Glutamatergic neuron (in vitro differentiated cells): ENCODE measurements around the gene FBN2. TPM values are rescaled to one million over a fixed set of nuclear protein-coding genes. Genes with fewer than 3 reads are reported as not detected.

Experiments
- DNase-seq: peaks from one replicate; pipeline ENCODE4 v3.0.0; 2022
- H3K27ac Mint-ChIP-seq: one replicate; pipeline ENCODE4 v1.8.0; 2020; ENCODE audit warnings: mild to moderate bottlenecking, mixed read lengths, inconsistent platforms; ENCODE audit not compliant: unreplicated experiment
- H3K27me3 Mint-ChIP-seq: one replicate; pipeline ENCODE4 v1.8.0; 2020; ENCODE audit warnings: mild to moderate bottlenecking, moderate library complexity, mixed read lengths, inconsistent platforms; ENCODE audit not compliant: unreplicated experiment
- H3K36me3 Mint-ChIP-seq: one replicate; pipeline ENCODE4 v1.8.0; 2020; ENCODE audit warnings: mild to moderate bottlenecking, mixed read lengths, inconsistent platforms; ENCODE audit not compliant: unreplicated experiment
- H3K4me1 Mint-ChIP-seq: one replicate; pipeline ENCODE4 v1.8.0; 2020; ENCODE audit warnings: mild to moderate bottlenecking, low read depth, mixed read lengths, inconsistent platforms; ENCODE audit not compliant: unreplicated experiment
- H3K4me3 Mint-ChIP-seq: one replicate; pipeline ENCODE4 v1.8.0; 2020; ENCODE audit warnings: mild to moderate bottlenecking, mixed read lengths, inconsistent platforms; ENCODE audit not compliant: unreplicated experiment
- H3K9me3 Mint-ChIP-seq: one replicate; pipeline ENCODE4 v1.8.0; 2020; ENCODE audit warnings: mild to moderate bottlenecking, moderate library complexity, mixed read lengths, inconsistent platforms; ENCODE audit not compliant: unreplicated experiment
- long read RNA-seq: library from polyadenylated mRNA; unstranded; transcript quantifications from one replicate; pipeline ENCODE4 v2.0.0, GENCODE V29; 2020; ENCODE audit not compliant: unreplicated experiment
- total RNA-seq: library from RNA; stranded (reverse); fragmentation: NEBNext Ultra II Directional; extraction: Animal tissue kit (Norgen Biotek cat#: 25700); gene quantifications from one replicate; pipeline ENCODE4 v1.2.1, GENCODE V29; 2021; ENCODE audit not compliant: unreplicated experiment
- TF ChIP-seq, protein P1 (sequence below): fragments of 200-600 bp; sonication (generic); IDR thresholded peaks from one replicate; pipeline ENCODE4 v1.5.0; 2021; ENCODE audit not compliant: partially characterized antibody, unreplicated experiment

Gene FBN2
- 0.86 TPM for total RNA-seq
- long read RNA-seq: 0 reads

DNA sequence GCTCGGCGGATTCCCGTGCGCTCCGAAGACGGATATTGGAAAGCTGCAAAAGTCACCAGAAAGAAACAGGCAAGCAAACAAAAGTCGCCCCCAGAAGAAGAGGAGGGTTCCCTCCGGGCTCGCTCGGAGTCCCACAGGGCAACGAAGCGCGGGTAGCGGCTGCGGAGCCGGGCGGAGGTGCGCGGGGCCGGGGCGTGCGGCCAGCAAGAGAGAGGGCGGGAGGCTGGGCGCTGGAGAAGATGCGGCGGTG, at the start of gene FBN2:
TSS of gene FBN2 (minus strand) at position 246 of the 250 bp plus-strand sequence. CDS start 642 bp downstream, outside the sequence.
- Mint-ChIP-seq H3K36me3 (no peaks in the 10 kb centered on the region), H3K27ac (no peak within 1 kb of the TSS), H3K27me3 (peaks cover 9% of the 10 kb centered on the region), H3K4me3 (peak within 1 kb of the TSS; percentile 90), H3K4me1 (peaks cover 2% of the 10 kb centered on the region), H3K9me3 (peaks cover 5% of the 10 kb centered on the region)
- no peak for DNase-seq
- TF ChIP-seq, protein P1, sequence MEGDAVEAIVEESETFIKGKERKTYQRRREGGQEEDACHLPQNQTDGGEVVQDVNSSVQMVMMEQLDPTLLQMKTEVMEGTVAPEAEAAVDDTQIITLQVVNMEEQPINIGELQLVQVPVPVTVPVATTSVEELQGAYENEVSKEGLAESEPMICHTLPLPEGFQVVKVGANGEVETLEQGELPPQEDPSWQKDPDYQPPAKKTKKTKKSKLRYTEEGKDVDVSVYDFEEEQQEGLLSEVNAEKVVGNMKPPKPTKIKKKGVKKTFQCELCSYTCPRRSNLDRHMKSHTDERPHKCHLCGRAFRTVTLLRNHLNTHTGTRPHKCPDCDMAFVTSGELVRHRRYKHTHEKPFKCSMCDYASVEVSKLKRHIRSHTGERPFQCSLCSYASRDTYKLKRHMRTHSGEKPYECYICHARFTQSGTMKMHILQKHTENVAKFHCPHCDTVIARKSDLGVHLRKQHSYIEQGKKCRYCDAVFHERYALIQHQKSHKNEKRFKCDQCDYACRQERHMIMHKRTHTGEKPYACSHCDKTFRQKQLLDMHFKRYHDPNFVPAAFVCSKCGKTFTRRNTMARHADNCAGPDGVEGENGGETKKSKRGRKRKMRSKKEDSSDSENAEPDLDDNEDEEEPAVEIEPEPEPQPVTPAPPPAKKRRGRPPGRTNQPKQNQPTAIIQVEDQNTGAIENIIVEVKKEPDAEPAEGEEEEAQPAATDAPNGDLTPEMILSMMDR: no peak

GRCh38 chr5:128587275-128587674, 49.2 kb upstream of the FBN2 start:
- TF ChIP-seq, protein P1: no peak
- Mint-ChIP-seq H3K36me3 (no peaks in the 10 kb centered on the region), H3K4me3 (no peak overlapping the region), H3K4me1 (no peaks in the 10 kb centered on the region), H3K27me3 (no peaks in the 10 kb centered on the region), H3K27ac (no peak overlapping the region), H3K9me3 (no peaks in the 10 kb centered on the region)
- DNase-seq: no peak

DNA sequence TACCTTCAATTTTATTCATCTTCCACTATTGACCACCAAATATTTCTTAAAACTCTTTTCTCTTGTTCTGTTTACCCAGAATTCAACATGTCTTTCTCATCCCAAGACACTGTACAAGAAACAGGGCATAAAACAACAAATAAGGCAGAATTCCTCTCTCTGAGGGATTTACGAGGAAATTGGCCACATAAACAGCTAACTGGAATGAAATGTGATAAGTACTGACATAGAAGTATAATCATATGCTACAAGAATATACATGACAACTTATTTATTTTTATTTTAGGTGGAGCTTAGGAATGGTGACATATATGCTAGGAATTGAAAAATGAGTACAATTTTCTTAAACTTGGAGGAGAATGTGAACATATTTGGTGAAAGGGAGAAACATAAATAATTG, 48.8 kb upstream of the FBN2 start:
- no peak overlapping the region for H3K27ac Mint-ChIP-seq
- no peak overlapping the region for H3K4me3 Mint-ChIP-seq
- TF ChIP-seq, protein P1: no peak
- DNase-seq: no peak
- no peaks in the 10 kb centered on the region for H3K9me3 Mint-ChIP-seq
- no peaks in the 10 kb centered on the region for H3K36me3 Mint-ChIP-seq
- H3K27me3 Mint-ChIP-seq: no peaks in the 10 kb centered on the region
- H3K4me1 Mint-ChIP-seq: no peaks in the 10 kb centered on the region

- TF ChIP-seq, protein P1: no peak
- no peak for DNase-seq
- Mint-ChIP-seq H3K27ac (no peak overlapping the region), H3K4me3 (no peak overlapping the region), H3K4me1 (no peaks in the 10 kb centered on the region), H3K9me3 (no peaks in the 10 kb centered on the region), H3K27me3 (no peaks in the 10 kb centered on the region), H3K36me3 (no peaks in the 10 kb centered on the region)
These were observed 41.6 kb upstream of the FBN2 start for GRCh38 chr5:128579639-128580038.

GRCh38 chr5:128579093-128579492, 41.0 kb upstream of the FBN2 start:
- DNase-seq: no peak
- Mint-ChIP-seq H3K4me1 (no peaks in the 10 kb centered on the region), H3K27ac (no peak overlapping the region), H3K4me3 (no peak overlapping the region), H3K36me3 (no peaks in the 10 kb centered on the region), H3K9me3 (no peaks in the 10 kb centered on the region), H3K27me3 (no peaks in the 10 kb centered on the region)
- TF ChIP-seq, protein P1: no peak
